Trophoblast cell (in vitro differentiated cells and primary cell): ENCODE results near the gene CTNNA3.

Experiments
- DNase-seq, 2 donors: peaks; one replicate each; pipeline ENCODE4 v3.0.0-alpha.2; 2016
- H2AFZ ChIP-seq: 2 replicates; pipeline ENCODE4 v1.6.1; 2013; ENCODE audit warnings: low read length, moderate library complexity, mild to moderate bottlenecking; ENCODE audit not compliant: insufficient read depth, poor library complexity
- H2AK5ac ChIP-seq: 2 replicates; pipeline ENCODE4 v1.6.1; 2013; ENCODE audit warnings: mild to moderate bottlenecking, low read length
- H2BK120ac ChIP-seq: 2 replicates; pipeline ENCODE4 v1.6.1; 2013; ENCODE audit warnings: low read length, mild to moderate bottlenecking, moderate library complexity; ENCODE audit not compliant: insufficient read depth, poor library complexity
- H2BK12ac ChIP-seq: 2 replicates; pipeline ENCODE4 v1.6.1; 2013; ENCODE audit warnings: mild to moderate bottlenecking, low read length, moderate library complexity
- H2BK5ac ChIP-seq: 2 replicates; pipeline ENCODE4 v1.6.1; 2013; ENCODE audit warnings: low read length, low read depth, moderate library complexity, mild to moderate bottlenecking; ENCODE audit not compliant: poor library complexity
- H3K14ac ChIP-seq: 2 replicates; pipeline ENCODE4 v1.6.1; 2013; ENCODE audit warnings: mild to moderate bottlenecking, low read length
- H3K18ac ChIP-seq: 2 replicates; pipeline ENCODE4 v1.6.1; 2013; ENCODE audit warnings: mild to moderate bottlenecking, low read length
- H3K23ac ChIP-seq: 2 replicates; pipeline ENCODE4 v1.6.1; 2013; ENCODE audit warnings: low read length
- H3K27ac ChIP-seq: 2 replicates; pipeline ENCODE4 v1.5.1; 2013; ENCODE audit warnings: low read depth, mild to moderate bottlenecking, inconsistent platforms, low read length, moderate library complexity
- H3K27me3 ChIP-seq: 2 replicates; pipeline ENCODE4 v1.6.1; 2013; ENCODE audit warnings: inconsistent platforms, mild to moderate bottlenecking, low read length, moderate library complexity; ENCODE audit not compliant: insufficient read depth
- H3K36me3 ChIP-seq, 2 experiments: 1 replicate in 1 of 2; 2 replicates in 1 of 2; pipeline ENCODE4 v1.6.1; 2013; ENCODE audit warnings: low read length in 2 of 2, mild to moderate bottlenecking in 2 of 2, moderate library complexity in 1 of 2; ENCODE audit not compliant: insufficient read depth in 2 of 2, control insufficient read depth in 1 of 2
- H3K4ac ChIP-seq: 2 replicates; pipeline ENCODE4 v1.6.1; 2013; ENCODE audit warnings: low read depth, mild to moderate bottlenecking, low read length, moderate library complexity
- H3K4me1 ChIP-seq, 2 experiments: 1 replicate in 1 of 2; 2 replicates in 1 of 2; pipeline ENCODE4 v1.6.1; 2013; ENCODE audit warnings: low read length in 2 of 2, mild to moderate bottlenecking in 2 of 2, moderate library complexity in 1 of 2; ENCODE audit not compliant: insufficient read depth in 2 of 2, control insufficient read depth in 1 of 2
- H3K4me2 ChIP-seq: 2 replicates; pipeline ENCODE4 v1.6.1; 2013; ENCODE audit warnings: inconsistent platforms, mild to moderate bottlenecking, low read length, moderate library complexity
- H3K4me3 ChIP-seq: 2 replicates; pipeline ENCODE4 v1.5.1; 2013; ENCODE audit warnings: mild to moderate bottlenecking, low read depth, low read length, inconsistent platforms
- H3K79me1 ChIP-seq: one replicate; pipeline ENCODE4 v1.6.1; 2013; ENCODE audit warnings: low read length
- H3K79me2 ChIP-seq: 2 replicates; pipeline ENCODE4 v1.6.1; 2013; ENCODE audit warnings: low read length, mild to moderate bottlenecking; ENCODE audit not compliant: control insufficient read depth, insufficient read depth, poor library complexity
- H3K9ac ChIP-seq: 2 replicates; pipeline ENCODE4 v1.6.1; 2013; ENCODE audit warnings: mild to moderate bottlenecking, low read length
- H3K9me3 ChIP-seq: 2 replicates; pipeline ENCODE4 v1.6.1; 2013; ENCODE audit warnings: low read depth, mild to moderate bottlenecking, control low read depth, inconsistent platforms, low read length; ENCODE audit not compliant: insufficient read depth
- H4K12ac ChIP-seq: 2 replicates; pipeline ENCODE4 v1.6.1; 2013; ENCODE audit warnings: low read depth, mild to moderate bottlenecking, low read length, moderate library complexity
- H4K8ac ChIP-seq: 2 replicates; pipeline ENCODE4 v1.6.1; 2013; ENCODE audit warnings: low read depth, mild to moderate bottlenecking, low read length, moderate library complexity
- H4K91ac ChIP-seq: one replicate; pipeline ENCODE4 v1.6.1; 2013; ENCODE audit warnings: low read depth, mild to moderate bottlenecking, low read length, moderate library complexity
- WGBS: extraction: QIAGEN DNeasy Blood & Tissue Kit; methylation state at CpG from one replicate; pipeline ENCODE4 v1.1.7; 2013; ENCODE audit warnings: missing lambda C conversion rate; ENCODE audit not compliant: insufficient read length, insufficient coverage; ENCODE audit errors: extremely low coverage; 5-methylcytosine and 5-hydroxymethylcytosine counted together

Gene CTNNA3

GRCh38 chr10:66746711-66747110 lies 949.3 kb downstream of the CTNNA3 start:
- Histone ChIP-seq H2BK120ac (no peak overlapping the region), H3K9ac (no peak overlapping the region), H2BK5ac (no peak overlapping the region), H3K79me1 (no peaks in the 10 kb centered on the region), H4K8ac (no peak overlapping the region), H4K12ac (no peak overlapping the region), H3K18ac (no peak overlapping the region), H3K23ac (no peak overlapping the region), H3K14ac (no peak overlapping the region), H4K91ac (no peak overlapping the region), H3K27ac (no peak overlapping the region), H2BK12ac (no peak overlapping the region), H3K36me3 (no peaks in the 10 kb centered on the region), H3K79me2 (no peaks in the 10 kb centered on the region), H3K4me1 (peaks cover 0 to 2% of the 10 kb centered on the region in 2 experiments), H2AFZ (no peak overlapping the region), H3K27me3 (no peaks in the 10 kb centered on the region), H3K9me3 (no peaks in the 10 kb centered on the region), H3K4me3 (no peak overlapping the region), H2AK5ac (no peak overlapping the region), H3K4ac (no peak overlapping the region), H3K4me2 (no peak overlapping the region)
- WGBS, result no CpG with 5 or more reads among the region's 2 CpGs
- DNase-seq, result no peak

- Histone ChIP-seq H3K27me3 (no peaks in the 10 kb centered on the region), H3K9ac (no peak overlapping the region), H3K4me3 (no peak overlapping the region), H4K91ac (no peak overlapping the region), H2BK12ac (no peak overlapping the region), H3K79me1 (no peaks in the 10 kb centered on the region), H3K4ac (no peak overlapping the region), H3K14ac (no peak overlapping the region), H2BK5ac (no peak overlapping the region), H3K36me3 (no peaks in the 10 kb centered on the region), H3K18ac (no peak overlapping the region), H3K4me2 (no peak overlapping the region), H4K8ac (no peak overlapping the region), H2AK5ac (no peak overlapping the region), H2AFZ (no peak overlapping the region), H3K23ac (no peak overlapping the region), H3K4me1 (peaks cover 0 to 2% of the 10 kb centered on the region in 2 experiments), H3K9me3 (no peaks in the 10 kb centered on the region), H3K79me2 (no peaks in the 10 kb centered on the region), H3K27ac (no peak overlapping the region), H2BK120ac (no peak overlapping the region), H4K12ac (no peak overlapping the region)
- peak in 1 of 2 donors; percentile 36 for DNase-seq
Observed at GRCh38 chr10:66746246-66746645, 949.7 kb downstream of the CTNNA3 start.

GRCh38 chr10:66744915-66745314 lies 951.1 kb downstream of the CTNNA3 start:
- no peak overlapping the region for H3K4me2 ChIP-seq
- H4K8ac ChIP-seq, result no peak overlapping the region
- no peaks in the 10 kb centered on the region for H3K79me2 ChIP-seq
- no peak overlapping the region for H3K4ac ChIP-seq
- no peak overlapping the region for H2BK120ac ChIP-seq
- no peak overlapping the region for H3K18ac ChIP-seq
- no peak overlapping the region for H2BK5ac ChIP-seq
- no peaks in the 10 kb centered on the region for H3K9me3 ChIP-seq
- no peak overlapping the region for H3K14ac ChIP-seq
- H3K23ac ChIP-seq, result no peak overlapping the region
- no peak overlapping the region for H3K4me3 ChIP-seq
- H3K27me3 ChIP-seq, result no peaks in the 10 kb centered on the region
- no peak overlapping the region for H3K27ac ChIP-seq
- H2AFZ ChIP-seq, result no peak overlapping the region
- H2BK12ac ChIP-seq, result no peak overlapping the region
- no peaks in the 10 kb centered on the region for H3K79me1 ChIP-seq
- no peak overlapping the region for H3K9ac ChIP-seq
- DNase-seq, result no peak
- peaks cover 0 to 2% of the 10 kb centered on the region in 2 experiments for H3K4me1 ChIP-seq
- no peaks in the 10 kb centered on the region for H3K36me3 ChIP-seq
- no CpG with 5 or more reads among the region's 2 CpGs for WGBS
- no peak overlapping the region for H4K91ac ChIP-seq
- no peak overlapping the region for H2AK5ac ChIP-seq
- no peak overlapping the region for H4K12ac ChIP-seq

DNA sequence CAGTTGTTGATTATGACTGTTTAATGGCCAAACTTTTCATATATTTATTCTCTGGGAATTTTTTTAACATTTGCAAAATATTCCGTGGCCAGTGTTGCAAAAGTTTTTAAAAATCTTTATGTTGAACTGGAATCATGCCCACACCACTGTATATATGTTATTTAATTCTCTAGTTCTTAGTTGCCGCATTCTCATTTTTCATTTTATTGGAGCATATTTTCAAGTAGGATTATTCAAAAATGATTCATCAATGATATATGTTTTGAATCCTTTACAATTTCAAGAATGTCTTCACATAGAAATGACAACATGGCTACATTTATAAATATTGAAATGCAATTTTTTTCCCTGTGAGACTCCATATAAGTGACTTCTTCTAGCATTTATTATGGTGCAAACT lies 958.8 kb downstream of the CTNNA3 start:
- no peaks in the 10 kb centered on the region for H3K27me3 ChIP-seq
- H2BK12ac ChIP-seq, result no peak overlapping the region
- H3K79me1 ChIP-seq, result no peaks in the 10 kb centered on the region
- H3K18ac ChIP-seq, result no peak overlapping the region
- no peak overlapping the region for H3K4ac ChIP-seq
- H3K36me3 ChIP-seq, result no peaks in the 10 kb centered on the region
- no peak overlapping the region for H3K14ac ChIP-seq
- H3K4me1 ChIP-seq, result no peaks in the 10 kb centered on the region
- no peaks in the 10 kb centered on the region for H3K9me3 ChIP-seq
- H2BK120ac ChIP-seq, result no peak overlapping the region
- WGBS, result no CpG with 5 or more reads among the region's 2 CpGs
- no peaks in the 10 kb centered on the region for H3K79me2 ChIP-seq
- no peak overlapping the region for H3K9ac ChIP-seq
- H2AK5ac ChIP-seq, result no peak overlapping the region
- no peak for DNase-seq
- no peak overlapping the region for H4K8ac ChIP-seq
- no peak overlapping the region for H4K12ac ChIP-seq
- no peak overlapping the region for H3K27ac ChIP-seq
- no peak overlapping the region for H3K4me3 ChIP-seq
- H2AFZ ChIP-seq, result no peak overlapping the region
- H2BK5ac ChIP-seq, result no peak overlapping the region
- no peak overlapping the region for H3K4me2 ChIP-seq
- no peak overlapping the region for H4K91ac ChIP-seq
- H3K23ac ChIP-seq, result no peak overlapping the region
